Esophagus squamous epithelium (tissue), 4 donors: ENCODE data around the gene ERP44.

Source experiments
- POLR2A ChIP-seq, 4 donors: fragments of 450-650 bp; IDR thresholded peaks; one replicate each; pipeline ENCODE4 v1.6.1; 2017; ENCODE audit warnings: antibody characterized with exemption in 4 of 4, mild to moderate bottlenecking in 4 of 4, moderate library complexity in 3 of 4
- TF ChIP-seq, protein P1 (sequence below), 6 experiments: fragments of 450-650 bp in 4 of 6; fragments of 200-600 bp in 2 of 6; sonication (generic) in 2 of 6; IDR thresholded peaks; one replicate each; pipeline ENCODE4 v1.5.1; 2016 to 2019; ENCODE audit warnings: antibody characterized with exemption in 6 of 6, mild to moderate bottlenecking in 4 of 6, moderate library complexity in 4 of 6

- TF ChIP-seq, protein P1, sequence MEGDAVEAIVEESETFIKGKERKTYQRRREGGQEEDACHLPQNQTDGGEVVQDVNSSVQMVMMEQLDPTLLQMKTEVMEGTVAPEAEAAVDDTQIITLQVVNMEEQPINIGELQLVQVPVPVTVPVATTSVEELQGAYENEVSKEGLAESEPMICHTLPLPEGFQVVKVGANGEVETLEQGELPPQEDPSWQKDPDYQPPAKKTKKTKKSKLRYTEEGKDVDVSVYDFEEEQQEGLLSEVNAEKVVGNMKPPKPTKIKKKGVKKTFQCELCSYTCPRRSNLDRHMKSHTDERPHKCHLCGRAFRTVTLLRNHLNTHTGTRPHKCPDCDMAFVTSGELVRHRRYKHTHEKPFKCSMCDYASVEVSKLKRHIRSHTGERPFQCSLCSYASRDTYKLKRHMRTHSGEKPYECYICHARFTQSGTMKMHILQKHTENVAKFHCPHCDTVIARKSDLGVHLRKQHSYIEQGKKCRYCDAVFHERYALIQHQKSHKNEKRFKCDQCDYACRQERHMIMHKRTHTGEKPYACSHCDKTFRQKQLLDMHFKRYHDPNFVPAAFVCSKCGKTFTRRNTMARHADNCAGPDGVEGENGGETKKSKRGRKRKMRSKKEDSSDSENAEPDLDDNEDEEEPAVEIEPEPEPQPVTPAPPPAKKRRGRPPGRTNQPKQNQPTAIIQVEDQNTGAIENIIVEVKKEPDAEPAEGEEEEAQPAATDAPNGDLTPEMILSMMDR (IDR thresholded peaks at IDR 0.05): no peak
- TF ChIP-seq POLR2A (IDR thresholded peaks at IDR 0.05): no peak
Observed at GRCh38 chr9:99970481-99970880, 128.3 kb downstream of the ERP44 start.
